A673 (cell line): ENCODE data around the gene SLC26A4. TPM values are rescaled to one million over a fixed set of nuclear protein-coding genes. Genes with fewer than 3 reads are reported as not detected.

ENCODE experiments used
- BruUV-seq: library from RNA; stranded (reverse); fragments of 400-500 nt; replicated peaks from 2 replicates; lab custom pipeline; 2021; lab: Mats Ljungman, UMichigan
- CTCF ChIA-PET: fragments of 300-600 bp; sonication (Branson Sonifier 250); formaldehyde crosslinking; loops from one replicate; lab custom pipeline; 2022; ENCODE audit warnings: antibody characterized with exemption; lab: Charles Lee
- POLR2A ChIA-PET: fragments of 300-600 bp; sonication (Branson Sonifier 250); formaldehyde crosslinking; loops from one replicate; lab custom pipeline; 2022; ENCODE audit warnings: antibody characterized with exemption; ENCODE audit not compliant: low non-redundant PET; lab: Charles Lee
- DNase-seq: peaks from one replicate; pipeline ENCODE4 v3.0.0-alpha.2; 2015; ENCODE audit warnings: low spot score
- H3K27ac ChIP-seq: fragments of 200-600 bp; sonication (generic); 2 replicates; pipeline ENCODE4 v1.5.1; 2016; ENCODE audit warnings: mixed run types, low read depth, mild to moderate bottlenecking, mixed read lengths, antibody characterized with exemption, low read length; ENCODE audit not compliant: poor library complexity, severe bottlenecking
- H3K27me3 ChIP-seq: fragments of 200-600 bp; sonication (generic); replicated peaks from 2 replicates; pipeline ENCODE4 v1.6.1; 2017; ENCODE audit warnings: mixed run types, low read depth, mild to moderate bottlenecking, mixed read lengths, antibody characterized with exemption, low read length; ENCODE audit not compliant: insufficient read depth, poor library complexity
- H3K36me3 ChIP-seq: fragments of 200-600 bp; sonication (generic); 2 replicates; pipeline ENCODE4 v1.6.1; 2016; ENCODE audit warnings: mixed run types, mild to moderate bottlenecking, mixed read lengths, antibody characterized with exemption, low read length; ENCODE audit not compliant: insufficient read depth, poor library complexity, severe bottlenecking
- H3K4me1 ChIP-seq: fragments of 200-600 bp; sonication (generic); 2 replicates; pipeline ENCODE4 v1.6.1; 2017; ENCODE audit warnings: mixed run types, mild to moderate bottlenecking, mixed read lengths, antibody characterized with exemption, low read length; ENCODE audit not compliant: insufficient read depth, poor library complexity, severe bottlenecking
- H3K4me3 ChIP-seq: fragments of 200-600 bp; sonication (generic); 2 replicates; pipeline ENCODE4 v1.5.1; 2016; ENCODE audit warnings: low read depth, mixed run types, mild to moderate bottlenecking, mixed read lengths, low read length; ENCODE audit not compliant: poor library complexity, severe bottlenecking
- H3K9me3 ChIP-seq: fragments of 200-600 bp; sonication (generic); 2 replicates; pipeline ENCODE4 v1.6.1; 2016; ENCODE audit warnings: mixed run types, low read depth, mild to moderate bottlenecking, mixed read lengths, antibody characterized with exemption, low read length; ENCODE audit not compliant: poor library complexity, severe bottlenecking
- EZH2 ChIP-seq: fragments of 200-600 bp; sonication (generic); IDR thresholded peaks from 2 replicates; pipeline ENCODE4 v1.6.1; 2017; ENCODE audit warnings: borderline replicate concordance, low read depth, mild to moderate bottlenecking, mixed read lengths, antibody characterized with exemption, low read length; ENCODE audit not compliant: poor library complexity, severe bottlenecking
- intact Hi-C: fragments of 100-400 bp; cut with micrococcal nuclease; formaldehyde crosslinking; loops from one replicate; pipeline ENCODE4 v1.10.0; 2022; ENCODE audit not compliant: unreplicated experiment
- total RNA-seq: library from RNA; stranded (reverse); gene quantifications from 2 replicates; pipeline ENCODE4 v1.2.3, GENCODE V29; 2021
- TF ChIP-seq, protein P1 (sequence below): fragments of 300-800, 200-600 bp; sonication (generic); conservative IDR thresholded peaks from 2 replicates; pipeline ENCODE4 v1.5.1; 2017; ENCODE audit warnings: low read depth, mild to moderate bottlenecking, antibody characterized with exemption, low read length, moderate library complexity, mixed read lengths

SLC26A4 gene
- total RNA-seq, 1 experiment from 2014 or later, result not detected

- H3K27ac ChIP-seq, result no peak overlapping the region
- ChIA-PET POLR2A (interaction anchor here (0.6 kb wide), 1 partner anchor 369 kb away, joined by 3 read pairs; no protein-coding TSS in a partner anchor), CTCF (no interaction called here)
- peak overlapping the region; percentile 40 for H3K4me3 ChIP-seq
- TF ChIP-seq, protein P1, sequence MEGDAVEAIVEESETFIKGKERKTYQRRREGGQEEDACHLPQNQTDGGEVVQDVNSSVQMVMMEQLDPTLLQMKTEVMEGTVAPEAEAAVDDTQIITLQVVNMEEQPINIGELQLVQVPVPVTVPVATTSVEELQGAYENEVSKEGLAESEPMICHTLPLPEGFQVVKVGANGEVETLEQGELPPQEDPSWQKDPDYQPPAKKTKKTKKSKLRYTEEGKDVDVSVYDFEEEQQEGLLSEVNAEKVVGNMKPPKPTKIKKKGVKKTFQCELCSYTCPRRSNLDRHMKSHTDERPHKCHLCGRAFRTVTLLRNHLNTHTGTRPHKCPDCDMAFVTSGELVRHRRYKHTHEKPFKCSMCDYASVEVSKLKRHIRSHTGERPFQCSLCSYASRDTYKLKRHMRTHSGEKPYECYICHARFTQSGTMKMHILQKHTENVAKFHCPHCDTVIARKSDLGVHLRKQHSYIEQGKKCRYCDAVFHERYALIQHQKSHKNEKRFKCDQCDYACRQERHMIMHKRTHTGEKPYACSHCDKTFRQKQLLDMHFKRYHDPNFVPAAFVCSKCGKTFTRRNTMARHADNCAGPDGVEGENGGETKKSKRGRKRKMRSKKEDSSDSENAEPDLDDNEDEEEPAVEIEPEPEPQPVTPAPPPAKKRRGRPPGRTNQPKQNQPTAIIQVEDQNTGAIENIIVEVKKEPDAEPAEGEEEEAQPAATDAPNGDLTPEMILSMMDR, result peak; percentile 31; the same call in 1 of the 2 replicates
- peak; percentile 76 for TF ChIP-seq EZH2
- no TSS peak for BruUV-seq
- H3K4me1 ChIP-seq, result no peaks in the 10 kb centered on the region
- H3K9me3 ChIP-seq, result no peaks in the 10 kb centered on the region
- DNase-seq, result peak; percentile 46
- peaks cover 83% of the 10 kb centered on the region for H3K27me3 ChIP-seq
- H3K36me3 ChIP-seq, result no peaks in the 10 kb centered on the region
- intact Hi-C loops, result no loop called here
Observed at GRCh38 chr7:107661081-107661864, 645 bp downstream of the SLC26A4 start.

- ChIA-PET CTCF (no interaction called here), POLR2A (no interaction called here)
- Histone ChIP-seq H3K36me3 (no peaks in the 10 kb centered on the region), H3K27me3 (peaks cover 87% of the 10 kb centered on the region), H3K9me3 (no peaks in the 10 kb centered on the region), H3K4me3 (peak overlapping the region; percentile 40), H3K27ac (no peak overlapping the region), H3K4me1 (no peaks in the 10 kb centered on the region)
- no TSS peak for BruUV-seq
- DNase-seq, result no peak
- TF ChIP-seq, protein P1, result no peak
- peak; percentile 27 for TF ChIP-seq EZH2
- intact Hi-C loops, result no loop called here
Observed at GRCh38 chr7:107661865-107662379, 1.3 kb downstream of the SLC26A4 start.

DNA sequence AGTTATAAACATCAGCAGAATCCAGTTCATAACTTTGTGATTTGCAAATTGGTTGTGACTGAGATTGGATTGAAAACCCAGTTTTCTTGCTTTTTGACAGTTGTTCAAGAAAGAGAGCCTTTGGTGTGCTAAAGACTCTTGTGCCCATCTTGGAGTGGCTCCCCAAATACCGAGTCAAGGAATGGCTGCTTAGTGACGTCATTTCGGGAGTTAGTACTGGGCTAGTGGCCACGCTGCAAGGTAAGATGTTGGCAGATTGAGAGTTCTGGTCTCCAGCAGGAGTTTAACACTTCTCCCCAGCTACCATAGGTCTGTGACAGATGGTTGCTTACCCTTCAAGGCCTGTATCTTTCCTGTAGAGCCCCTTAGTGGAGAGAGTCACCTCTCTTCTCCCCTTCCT, 2.6 kb downstream of the SLC26A4 start:
- no peak overlapping the region for H3K27ac ChIP-seq
- no TSS peak for BruUV-seq
- ChIA-PET CTCF (no interaction called here), POLR2A (no interaction called here)
- H3K4me1 ChIP-seq, result no peaks in the 10 kb centered on the region
- H3K36me3 ChIP-seq, result no peaks in the 10 kb centered on the region
- no peak for DNase-seq
- intact Hi-C loops, result no loop called here
- H3K27me3 ChIP-seq, result peaks cover 88% of the 10 kb centered on the region
- TF ChIP-seq, protein P1, result no peak
- no peak for TF ChIP-seq EZH2
- no peaks in the 10 kb centered on the region for H3K9me3 ChIP-seq
- H3K4me3 ChIP-seq, result no peak overlapping the region
